Lung (tissue), 12 donors: Measurements from ENCODE around the gene CACNA1C. TPM values are rescaled to one million over a fixed set of nuclear protein-coding genes. Genes with fewer than 3 reads are reported as not detected.

Experiments
- ATAC-seq: fragments of 200-7000 bp; cut with Tn5 transposase; one replicate; pipeline ENCODE4 v1.9.1; 2020; ENCODE audit warnings: moderate number of reproducible peaks; ENCODE audit not compliant: insufficient read depth, low FRiP score
- DNase-seq, 3 donors: peaks; one replicate each; pipeline ENCODE4 v3.0.0-alpha.2; 2013 to 2017
- H3K27ac ChIP-seq, 2 donors: one replicate each; pipeline ENCODE4 v1.5.1; 2013; ENCODE audit warnings: mild to moderate bottlenecking in 2 of 2, moderate library complexity in 2 of 2, control low read depth in 1 of 2, inconsistent platforms in 1 of 2, low read depth in 1 of 2, low read length in 1 of 2
- H3K27me3 ChIP-seq, 3 donors: one replicate each; pipeline ENCODE4 v1.5.1; 2013; ENCODE audit warnings: low read length in 2 of 3; ENCODE audit not compliant: control insufficient read depth in 3 of 3, insufficient read depth in 3 of 3
- H3K36me3 ChIP-seq, 4 donors: one replicate each; pipeline ENCODE4 v1.5.1; 2013; ENCODE audit warnings: low read length in 4 of 4, mild to moderate bottlenecking in 1 of 4, moderate library complexity in 1 of 4; ENCODE audit not compliant: control insufficient read depth in 4 of 4, insufficient read depth in 4 of 4
- H3K4me1 ChIP-seq, 5 donors: one replicate each; pipeline ENCODE4 v1.5.1; 2013; ENCODE audit warnings: low read length in 5 of 5, mild to moderate bottlenecking in 2 of 5, moderate library complexity in 1 of 5; ENCODE audit not compliant: control insufficient read depth in 5 of 5, insufficient read depth in 5 of 5
- H3K4me3 ChIP-seq: one replicate; pipeline ENCODE4 v1.5.1; 2013; ENCODE audit warnings: mild to moderate bottlenecking, control low read depth, moderate library complexity
- H3K9ac ChIP-seq, 2 donors: one replicate each; pipeline ENCODE4 v1.5.1; 2013; ENCODE audit warnings: low read length in 2 of 2, control low read depth in 1 of 2; ENCODE audit not compliant: insufficient read depth in 1 of 2
- H3K9me3 ChIP-seq, 4 donors: one replicate each; pipeline ENCODE4 v1.5.1; 2013; ENCODE audit warnings: low read length in 3 of 4, mild to moderate bottlenecking in 1 of 4, moderate library complexity in 1 of 4; ENCODE audit not compliant: control insufficient read depth in 4 of 4, insufficient read depth in 3 of 4
- WGBS, 2 donors: extraction: QIAGEN DNeasy Blood & Tissue Kit; methylation state at CpG; one replicate each; pipeline ENCODE4 v1.1.7; 2013; 5-methylcytosine and 5-hydroxymethylcytosine counted together
- polyA plus RNA-seq, 2 donors: library from polyadenylated mRNA; stranded (reverse); fragments of 200-250 nt; gene quantifications; one replicate each; pipeline ENCODE4 v1.2.1, GENCODE V29; 2013
- total RNA-seq, 2 donors: library from RNA; depleted of rRNA in 1 of 2; stranded (reverse); fragments of >200 nt in 1 of 2; gene quantifications; one replicate each; pipeline ENCODE4 v1.2.1, GENCODE V29; 2014 to 2021
- TF ChIP-seq, protein P1 (sequence below): IDR thresholded peaks from 2 replicates; pipeline ENCODE4 v1.5.1; 2012; ENCODE audit warnings: mild to moderate bottlenecking; ENCODE audit errors: control extremely low read depth, extremely low read depth
- donor health status: control.
- donor health status: control.
- donor health status: Bipolar disorder and iron deficiency.
- donor health status: healthy.
- donor health status: DM: yes; HTN: yes; CAD: no.

CACNA1C gene
- total and polyA plus RNA-seq, 4 donors: 3.2 to 17.5 (median 7.5) TPM

GRCh38 chr12:2108166-2108565, 55.4 kb downstream of the CACNA1C start:
- Histone ChIP-seq H3K4me3 (no peak overlapping the region), H3K36me3 (no peaks in the 10 kb centered on the region), H3K27me3 (no peaks in the 10 kb centered on the region), H3K9ac (no peak overlapping the region), H3K4me1 (peaks cover 0 to 12% (median 8%) of the 10 kb centered on the region in 5 donors), H3K27ac (no peak overlapping the region), H3K9me3 (no peaks in the 10 kb centered on the region)
- TF ChIP-seq, protein P1, sequence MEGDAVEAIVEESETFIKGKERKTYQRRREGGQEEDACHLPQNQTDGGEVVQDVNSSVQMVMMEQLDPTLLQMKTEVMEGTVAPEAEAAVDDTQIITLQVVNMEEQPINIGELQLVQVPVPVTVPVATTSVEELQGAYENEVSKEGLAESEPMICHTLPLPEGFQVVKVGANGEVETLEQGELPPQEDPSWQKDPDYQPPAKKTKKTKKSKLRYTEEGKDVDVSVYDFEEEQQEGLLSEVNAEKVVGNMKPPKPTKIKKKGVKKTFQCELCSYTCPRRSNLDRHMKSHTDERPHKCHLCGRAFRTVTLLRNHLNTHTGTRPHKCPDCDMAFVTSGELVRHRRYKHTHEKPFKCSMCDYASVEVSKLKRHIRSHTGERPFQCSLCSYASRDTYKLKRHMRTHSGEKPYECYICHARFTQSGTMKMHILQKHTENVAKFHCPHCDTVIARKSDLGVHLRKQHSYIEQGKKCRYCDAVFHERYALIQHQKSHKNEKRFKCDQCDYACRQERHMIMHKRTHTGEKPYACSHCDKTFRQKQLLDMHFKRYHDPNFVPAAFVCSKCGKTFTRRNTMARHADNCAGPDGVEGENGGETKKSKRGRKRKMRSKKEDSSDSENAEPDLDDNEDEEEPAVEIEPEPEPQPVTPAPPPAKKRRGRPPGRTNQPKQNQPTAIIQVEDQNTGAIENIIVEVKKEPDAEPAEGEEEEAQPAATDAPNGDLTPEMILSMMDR: no peak
- WGBS, 2 donors: 94 to 95% methylated on average over 8 of the region's 8 CpGs
- ATAC-seq (no peak), DNase-seq (no peak)

DNA sequence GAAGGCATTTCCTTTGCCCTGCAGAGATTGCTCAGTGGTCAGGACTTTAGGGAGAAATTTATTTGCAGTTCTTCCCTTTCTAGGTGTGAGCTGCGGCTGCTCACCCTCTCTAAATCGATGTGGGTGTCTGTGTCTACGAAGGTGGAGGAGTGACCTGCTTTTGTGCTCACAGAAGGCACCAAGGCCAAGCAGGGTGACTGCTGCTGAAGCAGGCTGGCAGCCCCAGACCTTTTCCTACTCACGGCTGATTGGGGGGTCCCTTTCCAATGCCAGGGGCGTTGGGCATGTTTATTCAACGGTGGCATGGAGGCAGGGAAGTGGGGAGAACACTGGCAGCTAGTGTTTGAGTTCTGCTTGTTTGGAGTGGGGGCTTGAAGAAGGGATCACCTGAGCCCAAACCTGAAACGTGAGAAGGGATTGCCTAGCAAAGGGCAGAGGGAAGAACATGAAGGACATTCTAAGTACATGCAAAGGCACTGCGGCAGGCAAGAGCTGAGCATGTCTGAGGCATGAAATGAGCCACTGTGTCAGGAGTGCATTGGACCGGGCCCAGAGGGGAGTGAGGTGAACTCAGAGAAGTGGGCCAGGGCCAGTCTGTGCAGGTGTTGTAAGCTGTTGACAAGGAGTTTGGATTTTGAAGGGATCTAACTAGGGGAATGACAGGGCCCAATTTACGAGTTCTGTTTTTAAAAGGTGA, 56.3 kb downstream of the CACNA1C start:
- H3K27me3 ChIP-seq: no peaks in the 10 kb centered on the region
- ATAC-seq (no peak), DNase-seq (no peak)
- WGBS, 2 donors: 84 to 89% methylated on average over 10 of the region's 10 CpGs
- TF ChIP-seq, protein P1: no peak
- H3K9ac ChIP-seq: no peak overlapping the region
- peak overlapping the region in 1 of 2 donors; percentile 54 for H3K27ac ChIP-seq
- H3K36me3 ChIP-seq: no peaks in the 10 kb centered on the region
- no peaks in the 10 kb centered on the region for H3K9me3 ChIP-seq
- H3K4me1 ChIP-seq: peaks cover 0 to 12% (median 8%) of the 10 kb centered on the region in 5 donors
- no peak overlapping the region for H3K4me3 ChIP-seq

GRCh38 chr12:2110127-2110526, 57.3 kb downstream of the CACNA1C start:
- no peak for ATAC-seq

More at GRCh38 chr12:2110127-2110526, 57.3 kb downstream of the CACNA1C start:
- DNase-seq: no peak
- peaks cover 0 to under 1% (median 0%) of the 10 kb centered on the region in 4 donors for H3K36me3 ChIP-seq
- H3K9ac ChIP-seq: no peak overlapping the region
- TF ChIP-seq, protein P1: no peak
- H3K27ac ChIP-seq: no peak overlapping the region
- 90 to 92% methylated on average over 5 of the region's 5 CpGs for WGBS, 2 donors
- no peak overlapping the region for H3K4me3 ChIP-seq
- H3K27me3 ChIP-seq: no peaks in the 10 kb centered on the region
- peaks cover 0 to 12% (median 8%) of the 10 kb centered on the region in 5 donors for H3K4me1 ChIP-seq
- H3K9me3 ChIP-seq: no peaks in the 10 kb centered on the region
